ENCODE results near the gene AICDA.
"Not testable (repeated sequence)": the region's sequence is repeated elsewhere in the genome, so short reads cannot be mapped to it uniquely, and the experiment has no call there.

DNA sequence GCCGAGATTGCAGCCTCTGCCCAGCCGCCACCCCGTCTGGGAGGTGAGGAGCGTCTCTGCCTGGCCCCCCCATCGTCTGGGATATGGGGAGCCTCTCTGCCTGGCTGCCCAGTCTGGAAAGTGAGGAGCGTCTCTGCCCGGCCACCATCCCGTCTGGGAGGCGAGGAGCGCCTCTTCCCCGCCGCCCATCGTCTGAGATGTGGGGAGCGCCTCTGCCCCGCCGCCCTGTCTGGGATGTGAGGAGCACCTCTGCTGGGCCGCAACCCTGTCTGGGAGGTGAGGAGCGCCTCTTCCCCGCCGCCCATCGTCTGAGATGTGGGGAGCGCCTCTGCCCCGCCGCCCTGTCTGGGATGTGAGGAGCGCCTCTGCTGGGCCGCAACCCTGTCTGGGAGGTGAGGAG, 12.1 kb upstream of the AICDA start:
- TF ChIP-seq POLR2A, POLR2AphosphoS5 (IDR thresholded peaks at IDR 0.05): not testable (repeated sequence)
- TF ChIP-seq, protein P1, sequence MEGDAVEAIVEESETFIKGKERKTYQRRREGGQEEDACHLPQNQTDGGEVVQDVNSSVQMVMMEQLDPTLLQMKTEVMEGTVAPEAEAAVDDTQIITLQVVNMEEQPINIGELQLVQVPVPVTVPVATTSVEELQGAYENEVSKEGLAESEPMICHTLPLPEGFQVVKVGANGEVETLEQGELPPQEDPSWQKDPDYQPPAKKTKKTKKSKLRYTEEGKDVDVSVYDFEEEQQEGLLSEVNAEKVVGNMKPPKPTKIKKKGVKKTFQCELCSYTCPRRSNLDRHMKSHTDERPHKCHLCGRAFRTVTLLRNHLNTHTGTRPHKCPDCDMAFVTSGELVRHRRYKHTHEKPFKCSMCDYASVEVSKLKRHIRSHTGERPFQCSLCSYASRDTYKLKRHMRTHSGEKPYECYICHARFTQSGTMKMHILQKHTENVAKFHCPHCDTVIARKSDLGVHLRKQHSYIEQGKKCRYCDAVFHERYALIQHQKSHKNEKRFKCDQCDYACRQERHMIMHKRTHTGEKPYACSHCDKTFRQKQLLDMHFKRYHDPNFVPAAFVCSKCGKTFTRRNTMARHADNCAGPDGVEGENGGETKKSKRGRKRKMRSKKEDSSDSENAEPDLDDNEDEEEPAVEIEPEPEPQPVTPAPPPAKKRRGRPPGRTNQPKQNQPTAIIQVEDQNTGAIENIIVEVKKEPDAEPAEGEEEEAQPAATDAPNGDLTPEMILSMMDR (IDR thresholded peaks at IDR 0.05), result not testable (repeated sequence)
